Activated B cell treated with CpG ODN at 0.5 μM for 24 hours (primary cell): ENCODE measurements around the gene ELOVL4. TPM values are rescaled to one million over a fixed set of nuclear protein-coding genes. Genes with fewer than 3 reads are reported as not detected.

ENCODE experiments used
- ATAC-seq: fragments of 200-7000 bp; cut with Tn5 transposase; one replicate; pipeline ENCODE4 v1.10.0; 2021; ENCODE audit warnings: low read depth, mild to moderate bottlenecking, moderate library complexity
- CTCF ChIA-PET: fragments of 350-600 bp; sonication (Branson Sonifier 250); formaldehyde crosslinking; loops from one replicate; lab custom pipeline; 2021; ENCODE audit warnings: antibody characterized with exemption; lab: Charles Lee
- POLR2A ChIA-PET: fragments of 350-600 bp; sonication (Branson Sonifier 250); formaldehyde crosslinking; loops from one replicate; lab custom pipeline; 2021; ENCODE audit warnings: antibody characterized with exemption; lab: Charles Lee
- DNase-seq: peaks from one replicate; pipeline ENCODE4 v3.0.0; 2022
- H3K27ac Mint-ChIP-seq: one replicate; pipeline ENCODE4 v1.8.0; 2020; ENCODE audit warnings: mixed read lengths
- H3K27me3 Mint-ChIP-seq: one replicate; pipeline ENCODE4 v1.8.0; 2021; ENCODE audit warnings: mixed read lengths
- H3K36me3 Mint-ChIP-seq: one replicate; pipeline ENCODE4 v1.8.0; 2021; ENCODE audit warnings: low read depth, mixed read lengths
- H3K4me1 Mint-ChIP-seq: one replicate; pipeline ENCODE4 v1.8.0; 2021; ENCODE audit warnings: mixed read lengths
- H3K4me3 Mint-ChIP-seq: one replicate; pipeline ENCODE4 v1.8.0; 2020; ENCODE audit warnings: mild to moderate bottlenecking, mixed read lengths
- H3K9me3 Mint-ChIP-seq: one replicate; pipeline ENCODE4 v1.8.0; 2020; ENCODE audit warnings: mixed read lengths
- intact Hi-C: fragments of 100-400 bp; cut with micrococcal nuclease; formaldehyde crosslinking; loops from one replicate; pipeline ENCODE4 v1.15.1; 2024
- total RNA-seq: library from RNA; stranded (reverse); gene quantifications from 2 replicates; pipeline ENCODE4 v1.2.3, GENCODE V29; 2022
- TF ChIP-seq, protein P1 (sequence below): fragments of 200-600 bp; IDR thresholded peaks from one replicate; pipeline ENCODE4 v1.8.0; 2022; ENCODE audit warnings: antibody characterized with exemption, mild to moderate bottlenecking

ELOVL4 gene
- total RNA-seq, 1 donor from 2014 or later = not detected

- intact Hi-C loops = no loop called here
- no peak overlapping the region for H3K27ac Mint-ChIP-seq
- no peaks in the 10 kb centered on the region for H3K4me1 Mint-ChIP-seq
- no peaks in the 10 kb centered on the region for H3K27me3 Mint-ChIP-seq
- no peaks in the 10 kb centered on the region for H3K9me3 Mint-ChIP-seq
- DNase-seq = no peak
- H3K36me3 Mint-ChIP-seq = no peaks in the 10 kb centered on the region
- ATAC-seq = no peak
- TF ChIP-seq, protein P1, sequence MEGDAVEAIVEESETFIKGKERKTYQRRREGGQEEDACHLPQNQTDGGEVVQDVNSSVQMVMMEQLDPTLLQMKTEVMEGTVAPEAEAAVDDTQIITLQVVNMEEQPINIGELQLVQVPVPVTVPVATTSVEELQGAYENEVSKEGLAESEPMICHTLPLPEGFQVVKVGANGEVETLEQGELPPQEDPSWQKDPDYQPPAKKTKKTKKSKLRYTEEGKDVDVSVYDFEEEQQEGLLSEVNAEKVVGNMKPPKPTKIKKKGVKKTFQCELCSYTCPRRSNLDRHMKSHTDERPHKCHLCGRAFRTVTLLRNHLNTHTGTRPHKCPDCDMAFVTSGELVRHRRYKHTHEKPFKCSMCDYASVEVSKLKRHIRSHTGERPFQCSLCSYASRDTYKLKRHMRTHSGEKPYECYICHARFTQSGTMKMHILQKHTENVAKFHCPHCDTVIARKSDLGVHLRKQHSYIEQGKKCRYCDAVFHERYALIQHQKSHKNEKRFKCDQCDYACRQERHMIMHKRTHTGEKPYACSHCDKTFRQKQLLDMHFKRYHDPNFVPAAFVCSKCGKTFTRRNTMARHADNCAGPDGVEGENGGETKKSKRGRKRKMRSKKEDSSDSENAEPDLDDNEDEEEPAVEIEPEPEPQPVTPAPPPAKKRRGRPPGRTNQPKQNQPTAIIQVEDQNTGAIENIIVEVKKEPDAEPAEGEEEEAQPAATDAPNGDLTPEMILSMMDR = no peak
- ChIA-PET POLR2A (no interaction called here), CTCF (no interaction called here)
- H3K4me3 Mint-ChIP-seq = no peak overlapping the region
Measured at GRCh38 chr6:79898076-79898475, 49.3 kb downstream of the ELOVL4 start.

DNA sequence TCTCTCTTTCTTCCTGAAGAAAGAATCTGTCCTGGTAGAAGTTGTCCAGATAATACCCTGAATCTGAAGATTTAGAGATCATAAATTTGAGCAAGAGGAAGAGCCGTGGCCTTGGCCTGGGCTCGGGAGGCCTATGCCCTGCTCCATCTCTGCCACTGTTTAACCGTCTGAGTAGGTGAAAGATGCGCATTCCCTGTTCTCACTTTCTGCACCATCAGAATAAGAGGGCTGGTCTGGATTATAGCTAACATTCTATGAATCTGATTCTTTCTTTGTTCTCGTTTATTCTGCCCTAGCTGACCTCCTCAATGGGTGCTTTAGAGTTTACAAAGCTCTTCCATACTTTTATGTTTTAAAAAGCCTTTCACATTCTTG is 51.3 kb downstream of the ELOVL4 start:
- TF ChIP-seq, protein P1 = no peak
- no peak for DNase-seq
- intact Hi-C loops = no loop called here

DNA sequence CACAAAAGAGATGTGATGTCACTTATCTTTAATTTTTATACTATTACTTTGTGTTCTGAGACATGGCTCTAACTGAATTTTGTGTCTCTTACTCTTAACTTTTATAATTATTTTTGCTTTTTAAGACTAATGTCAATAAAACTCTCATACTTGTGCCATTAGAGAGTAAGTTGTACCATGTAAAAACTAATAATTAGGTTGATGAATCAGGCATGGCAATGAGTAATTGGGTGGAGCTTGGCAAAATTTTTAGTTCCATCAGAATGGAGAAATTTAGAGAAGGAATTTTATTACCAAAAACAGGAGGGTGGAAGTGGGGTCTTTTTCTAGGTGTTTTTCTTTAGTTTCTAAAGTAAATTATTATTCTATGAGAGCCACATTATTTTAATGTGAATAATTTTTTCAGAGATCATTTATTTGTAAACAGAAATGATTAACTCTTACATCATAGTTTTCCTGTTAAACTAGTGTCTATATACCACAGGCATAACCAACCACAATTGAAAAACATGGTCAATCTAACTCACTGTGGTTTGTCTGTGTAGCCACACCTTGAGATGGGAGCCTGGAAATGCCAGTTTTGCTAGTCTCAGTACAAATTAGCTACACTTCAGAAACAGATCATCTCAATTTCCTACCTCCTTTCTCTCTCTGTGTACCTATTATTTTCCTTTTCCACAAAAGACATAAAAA is 51.8 kb downstream of the ELOVL4 start:
- ChIA-PET POLR2A (no interaction called here), CTCF (no interaction called here)
- intact Hi-C loops = no loop called here

More for the DNA sequence above, 51.3 kb downstream of the ELOVL4 start:
- ChIA-PET POLR2A (no interaction called here), CTCF (no interaction called here)
- Mint-ChIP-seq H3K4me1 (no peaks in the 10 kb centered on the region), H3K27ac (no peak overlapping the region), H3K9me3 (no peaks in the 10 kb centered on the region), H3K4me3 (no peak overlapping the region), H3K36me3 (no peaks in the 10 kb centered on the region), H3K27me3 (no peaks in the 10 kb centered on the region)
- ATAC-seq = no peak

DNA sequence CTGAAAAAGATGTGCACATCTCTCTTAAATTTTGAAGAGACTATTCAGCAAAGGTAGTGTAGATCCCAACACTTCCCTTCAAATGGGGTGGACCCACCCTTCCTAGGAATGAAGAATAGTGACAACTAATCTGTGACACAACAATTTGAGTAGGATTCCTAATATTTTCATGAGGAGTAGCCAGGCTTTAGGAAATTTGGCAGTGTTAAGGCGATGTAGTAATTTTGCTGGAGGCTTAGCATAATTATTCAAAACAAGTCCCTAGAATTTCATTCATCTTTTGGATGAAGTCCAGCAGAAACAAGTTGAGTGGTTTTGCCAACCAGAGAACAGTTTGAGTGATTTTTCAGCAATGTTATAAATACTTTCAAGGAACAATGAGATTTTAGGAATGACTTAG is 52.4 kb downstream of the ELOVL4 start:
- ChIA-PET POLR2A (no interaction called here), CTCF (no interaction called here)
- TF ChIP-seq, protein P1 = no peak
- no peak for DNase-seq
- H3K27me3 Mint-ChIP-seq = no peaks in the 10 kb centered on the region
- no peaks in the 10 kb centered on the region for H3K36me3 Mint-ChIP-seq
- H3K9me3 Mint-ChIP-seq = peaks cover 4% of the 10 kb centered on the region
- no peak for ATAC-seq
- H3K4me3 Mint-ChIP-seq = no peak overlapping the region
- intact Hi-C loops = no loop called here
- no peak overlapping the region for H3K27ac Mint-ChIP-seq
- no peaks in the 10 kb centered on the region for H3K4me1 Mint-ChIP-seq

More for the DNA sequence above, 51.8 kb downstream of the ELOVL4 start:
- Mint-ChIP-seq H3K4me1 (no peaks in the 10 kb centered on the region), H3K36me3 (no peaks in the 10 kb centered on the region), H3K27ac (no peak overlapping the region), H3K27me3 (no peaks in the 10 kb centered on the region), H3K4me3 (no peak overlapping the region), H3K9me3 (peaks cover 4% of the 10 kb centered on the region)
- ATAC-seq (no peak), DNase-seq (no peak)
- TF ChIP-seq, protein P1 = no peak

DNA sequence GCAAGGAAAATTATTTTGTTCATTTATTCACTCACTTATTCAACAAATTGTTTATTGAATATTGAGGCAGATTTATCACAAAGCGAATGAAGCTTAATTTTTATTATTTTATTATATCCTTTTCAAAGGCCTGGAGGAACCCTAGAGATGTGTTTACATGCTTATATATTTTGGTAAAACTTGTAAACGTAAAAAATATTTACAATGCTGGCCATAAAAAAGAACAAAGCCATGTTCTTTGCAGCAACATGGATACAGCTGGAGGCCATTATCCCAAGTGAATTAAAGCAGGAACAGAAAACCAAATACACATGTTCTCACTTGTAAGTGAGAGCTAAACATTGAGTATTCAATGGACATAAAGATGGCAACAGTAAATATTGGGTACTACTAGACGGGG is 58.8 kb downstream of the ELOVL4 start:
- Mint-ChIP-seq H3K9me3 (peaks cover 5% of the 10 kb centered on the region), H3K4me3 (no peak overlapping the region), H3K4me1 (no peaks in the 10 kb centered on the region), H3K27me3 (peaks cover 7% of the 10 kb centered on the region), H3K27ac (no peak overlapping the region), H3K36me3 (no peaks in the 10 kb centered on the region)
- intact Hi-C loops = no loop called here
- ATAC-seq = no peak
- no peak for DNase-seq
- CTCF ChIA-PET = no interaction called here
- POLR2A ChIA-PET = no interaction called here
- TF ChIP-seq, protein P1 = no peak
